HG02623 (cell line): Measurements from ENCODE around the gene RRP9.
"Not testable (repeated sequence)": the region's sequence is repeated elsewhere in the genome, so short reads cannot be mapped to it uniquely, and the experiment has no call there.

ENCODE experiments used
- ATAC-seq: cut with Tn5 transposase; IDR thresholded peaks from one replicate; pipeline ENCODE4 v1.9.1; 2021; ENCODE audit warnings: moderate library complexity; ENCODE audit not compliant: unreplicated experiment

The RRP9 gene

DNA sequence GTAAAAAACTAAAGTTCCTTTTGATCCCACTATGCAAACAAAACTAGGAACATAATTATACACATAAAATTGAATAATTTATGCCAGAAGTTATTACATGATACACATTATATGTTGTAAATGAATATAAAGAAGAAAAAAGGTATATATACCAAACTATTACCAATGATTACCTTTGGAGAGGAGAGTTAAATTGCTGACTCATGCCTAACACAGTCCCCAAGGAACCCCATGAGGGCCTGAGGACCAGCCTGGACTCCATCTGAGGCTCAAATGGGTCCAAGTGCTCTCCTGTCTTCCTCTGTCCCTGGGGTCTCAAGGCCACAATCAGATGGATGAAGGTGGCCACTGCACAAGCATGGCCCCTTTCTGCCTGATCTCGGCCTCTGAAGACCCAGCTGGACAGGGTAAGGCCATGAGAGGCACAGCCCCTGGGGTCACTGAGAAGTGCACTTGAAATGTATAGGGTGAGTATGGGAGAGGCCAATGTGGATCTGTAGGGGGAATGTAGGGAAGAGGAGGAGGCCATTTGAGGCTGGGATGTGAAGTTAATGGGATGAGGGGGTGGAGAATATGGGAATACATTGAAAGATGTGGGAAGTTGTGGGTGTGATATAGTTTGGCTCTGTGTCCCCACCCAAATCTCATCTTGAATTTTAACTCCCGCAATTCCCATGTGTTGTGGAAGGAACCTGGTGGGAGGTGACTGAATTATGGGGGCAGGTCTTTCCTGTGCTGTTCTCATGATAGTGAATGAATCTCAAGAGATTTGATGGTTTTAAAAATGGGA, 37.5 kb downstream of the RRP9 start:
- ATAC-seq = no peak

DNA sequence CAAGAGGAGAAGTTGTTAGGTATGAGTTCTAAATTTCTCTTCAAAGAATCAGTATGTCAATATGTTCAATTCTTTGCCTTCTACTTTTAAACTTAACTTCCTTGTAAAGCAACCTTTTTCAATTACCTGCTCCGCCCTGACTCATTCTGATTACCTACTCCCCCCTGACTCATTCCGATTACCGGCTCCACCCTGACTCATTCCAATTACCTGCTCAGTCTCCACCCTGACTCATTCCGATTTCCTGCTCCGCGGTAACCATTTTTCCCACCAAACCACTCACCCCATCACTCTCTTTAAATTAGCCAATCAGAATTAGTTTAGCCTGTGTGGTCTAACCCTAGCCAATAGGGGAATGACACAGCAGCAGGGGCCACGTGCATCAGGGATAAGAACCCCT, 39.3 kb downstream of the RRP9 start:
- ATAC-seq = not testable (repeated sequence)

DNA sequence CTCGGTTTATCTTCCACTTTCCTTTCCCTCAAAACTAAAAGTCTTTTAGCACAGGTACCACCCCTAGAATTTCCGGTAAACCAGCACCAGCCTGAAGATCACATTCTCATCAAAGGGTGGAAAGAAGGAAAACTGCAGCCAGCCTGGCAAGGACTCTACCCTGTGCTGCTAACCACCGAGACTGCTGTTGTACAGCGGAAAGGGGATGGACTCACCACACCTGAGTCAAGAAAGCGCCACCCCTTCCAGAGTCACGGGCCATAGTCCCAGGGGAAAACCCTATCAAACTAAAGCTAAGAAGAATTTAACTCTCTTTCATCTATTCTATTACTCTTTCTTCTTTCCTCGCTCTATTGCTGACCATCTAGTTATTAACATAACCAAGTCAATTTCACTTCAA, 41.7 kb downstream of the RRP9 start:
- not testable (repeated sequence) for ATAC-seq

DNA sequence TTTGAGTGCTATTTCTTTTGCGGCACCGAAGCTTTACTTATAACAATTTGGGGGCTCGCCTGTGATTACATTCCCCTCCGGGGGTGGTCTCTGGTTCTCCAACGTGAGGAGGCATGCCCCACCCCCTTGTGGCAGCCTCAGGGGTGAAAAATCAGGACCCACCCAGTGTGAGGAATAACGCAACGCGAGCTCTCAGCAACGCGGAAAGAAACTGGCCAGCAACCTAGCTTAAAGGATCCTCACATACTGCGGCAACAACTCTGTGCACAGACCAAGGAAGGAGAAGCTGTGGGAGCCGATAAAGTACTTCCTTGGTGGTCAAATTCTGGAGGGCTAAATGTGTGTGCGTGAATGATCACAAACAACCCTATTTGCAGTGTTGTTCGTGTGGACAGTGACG, 44.3 kb downstream of the RRP9 start:
- ATAC-seq = no peak

DNA sequence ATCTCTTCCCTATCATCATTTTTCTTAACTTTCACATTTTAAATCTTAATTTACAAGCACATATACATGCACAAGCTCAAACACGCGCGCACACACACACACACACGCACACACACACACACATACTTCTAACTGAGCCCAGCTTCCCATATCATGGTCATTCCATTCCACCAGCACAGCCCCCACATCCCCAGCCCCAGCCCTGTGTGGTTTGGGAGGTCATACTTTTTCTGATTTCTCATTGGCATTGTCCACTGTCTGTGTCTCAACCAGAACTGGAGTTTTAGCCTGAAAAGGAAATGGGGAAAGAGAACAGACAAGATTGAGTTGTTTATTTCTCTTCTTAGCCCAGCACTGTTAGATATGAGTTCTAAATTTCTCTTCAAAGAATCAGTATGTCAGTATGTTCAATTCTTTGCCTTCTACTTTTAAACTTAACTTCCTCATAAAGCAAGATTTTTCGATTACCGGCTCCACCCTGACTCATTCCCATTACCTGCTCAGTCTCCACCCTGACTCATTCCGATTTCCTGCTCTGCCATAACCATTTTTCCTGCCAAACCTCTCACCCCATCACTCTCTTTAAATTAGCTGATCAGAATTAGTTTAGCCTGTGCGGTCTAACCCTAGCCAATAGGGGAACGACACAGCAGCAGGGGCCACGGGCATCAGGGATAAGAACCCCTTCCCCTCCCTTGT, 44.9 kb downstream of the RRP9 start:
- ATAC-seq = no peak

DNA sequence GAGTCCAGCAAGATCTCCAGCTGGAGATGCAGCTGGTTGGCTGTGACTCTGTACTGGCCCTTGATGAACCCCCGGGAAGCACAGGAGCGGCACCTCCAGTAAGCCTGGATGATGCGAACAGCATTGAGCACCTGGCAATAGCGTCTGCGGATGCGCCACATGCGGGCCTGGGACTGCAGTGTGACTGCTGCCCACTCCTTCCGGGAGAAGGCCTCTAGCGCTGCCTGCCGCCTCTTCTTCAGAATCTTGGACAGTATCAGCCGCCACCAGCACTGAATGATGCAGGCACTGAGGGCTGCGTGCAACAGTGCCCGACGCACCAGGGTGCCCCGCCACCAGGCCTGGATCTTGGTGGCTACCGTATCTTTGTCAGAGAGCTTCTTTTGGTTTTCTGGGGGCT, 46.8 kb downstream of the RRP9 start:
- no peak for ATAC-seq

DNA sequence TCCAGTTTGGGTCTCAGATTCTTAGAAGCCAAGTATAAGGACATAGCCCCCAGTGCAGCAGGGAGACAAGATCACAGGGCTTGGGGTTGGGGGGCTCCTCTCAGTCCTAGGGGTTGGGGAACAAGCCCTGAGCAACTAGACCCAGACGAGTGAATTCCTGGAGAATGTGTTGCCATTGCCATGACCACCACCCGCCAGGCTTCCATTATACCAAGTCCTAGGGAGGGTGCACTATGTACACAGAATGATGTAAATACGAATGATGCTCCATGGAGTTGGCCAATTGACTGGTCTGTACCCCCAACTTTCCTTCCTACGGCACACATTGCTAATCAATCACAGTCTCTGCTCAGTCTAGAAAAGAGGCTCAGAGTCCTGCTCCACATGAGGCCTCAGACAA, 47.3 kb downstream of the RRP9 start:
- no peak for ATAC-seq

DNA sequence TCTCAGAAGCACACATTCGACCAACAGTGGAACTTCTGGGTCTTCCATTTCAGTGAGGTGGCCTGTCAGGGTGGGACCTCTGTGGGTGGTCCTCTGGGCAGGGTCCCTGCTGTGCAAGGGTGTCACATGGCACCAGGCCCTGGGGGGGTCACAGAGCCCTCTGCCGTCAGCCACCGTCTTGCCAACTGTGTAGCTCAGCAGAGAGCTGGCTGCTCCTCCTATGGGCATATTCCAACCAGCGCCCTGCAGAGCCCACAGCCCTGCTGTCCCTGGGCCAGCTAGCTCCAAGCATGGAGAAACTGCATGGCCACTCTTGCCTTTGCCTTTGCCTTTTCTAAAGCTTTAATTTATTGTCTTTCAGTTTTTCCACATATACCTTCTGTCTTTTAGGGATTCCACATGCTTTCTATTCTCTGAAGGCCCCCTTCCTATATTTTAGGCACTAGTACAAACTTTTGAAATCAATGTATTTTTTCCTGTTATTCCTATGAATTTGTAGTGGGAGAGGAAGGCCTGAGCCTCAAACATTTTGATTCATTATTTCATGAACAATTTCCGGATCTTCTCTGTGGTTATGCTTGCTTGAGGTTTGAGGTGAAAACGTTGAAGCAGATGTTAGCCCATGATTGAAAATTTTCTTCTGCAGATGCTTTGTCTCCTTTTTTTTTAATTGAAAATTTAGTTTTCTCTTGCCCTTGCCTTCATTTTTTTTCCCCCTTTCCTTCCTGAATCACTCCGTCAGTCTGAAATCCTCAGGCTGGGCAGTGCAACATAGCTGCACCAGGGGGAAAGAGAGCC, 50.3 kb downstream of the RRP9 start:
- no peak for ATAC-seq

DNA sequence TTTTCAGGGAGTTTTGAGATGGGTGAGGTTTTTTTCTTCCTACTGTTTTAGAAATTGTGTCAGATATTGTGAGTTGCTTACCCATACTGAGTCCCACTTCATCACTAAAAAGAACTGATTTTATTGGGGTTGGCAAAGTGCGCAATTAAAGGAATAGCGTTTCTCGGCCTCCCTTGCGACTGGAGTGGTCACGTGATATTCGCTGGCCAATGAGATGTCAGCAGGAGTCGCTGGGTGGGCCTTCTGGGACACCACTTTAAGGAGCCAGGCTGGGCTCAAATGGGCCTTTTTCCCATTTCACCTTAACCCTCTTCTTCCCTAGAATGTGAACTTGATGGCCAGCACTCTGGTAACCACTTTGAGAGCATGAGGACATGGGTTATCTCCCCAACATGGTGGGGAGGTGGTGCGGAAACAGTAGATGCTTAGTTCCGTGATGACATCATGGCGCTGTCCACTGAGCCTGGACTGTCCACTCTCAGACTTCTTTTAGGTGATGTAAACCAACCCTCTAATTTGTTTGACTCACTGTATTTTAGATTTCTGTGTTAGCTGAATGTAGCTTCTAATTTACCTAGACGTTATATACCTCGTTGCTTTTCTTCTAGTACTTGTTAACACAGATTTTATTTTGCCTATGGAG, 53.1 kb downstream of the RRP9 start:
- no peak for ATAC-seq

DNA sequence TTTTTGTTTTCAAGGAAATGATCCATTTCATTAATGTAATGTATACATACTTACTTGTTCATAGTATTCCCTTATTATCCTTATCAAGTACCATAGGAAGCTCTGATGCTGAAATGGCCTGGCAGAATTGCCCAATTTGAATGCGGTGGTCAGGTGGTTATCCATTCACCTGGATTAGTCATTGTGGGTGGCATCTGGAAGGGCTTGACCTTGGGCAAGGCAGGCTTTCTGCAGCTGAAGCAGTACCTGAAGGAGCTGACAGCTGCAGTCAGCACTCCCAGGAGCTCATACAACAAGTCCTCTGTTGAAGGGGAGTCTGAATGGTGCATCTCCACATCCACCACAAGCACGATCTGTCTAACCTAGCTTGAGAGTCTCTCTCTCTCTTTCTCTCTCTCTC, 54.1 kb downstream of the RRP9 start:
- no peak for ATAC-seq

DNA sequence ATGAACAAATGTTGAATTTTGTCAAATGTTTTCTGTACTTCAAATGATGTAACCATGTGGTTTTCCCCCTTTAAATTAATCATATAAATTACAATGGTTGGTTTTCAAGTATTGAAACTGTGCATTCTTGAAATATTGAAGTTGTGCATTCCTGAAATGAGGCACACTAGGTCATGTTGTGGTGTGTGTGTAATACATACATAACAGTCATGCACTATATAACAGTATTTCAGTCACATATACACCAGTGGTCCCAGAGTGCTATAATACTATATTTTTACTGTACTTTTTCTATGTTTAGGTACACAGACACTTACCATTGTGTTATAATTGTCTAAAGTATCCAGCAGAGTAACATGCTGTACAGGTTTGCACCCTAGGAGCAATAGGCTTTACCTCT, 55.3 kb downstream of the RRP9 start:
- ATAC-seq = no peak
